Stimulated activated CD8-positive, alpha-beta memory T cell treated with anti-CD3 and anti-CD28 coated beads, Interleukin-2, amount 100 ng/mL, for 1 hour (primary cell): Measurements from ENCODE around the gene UGT2A2.
"Not testable (repeated sequence)": the region's sequence is repeated elsewhere in the genome, so short reads cannot be mapped to it uniquely, and the experiment has no call there.

Source experiments
- DNase-seq, 2 donors: peaks; one replicate each; pipeline ENCODE4 v3.0.0-alpha.2; 2020; ENCODE audit warnings: low read depth in 2 of 2

Gene UGT2A2

GRCh38 chr4:69639542-69639941 lies at the start of gene UGT2A2:
TSS of gene UGT2A2 (minus strand) at chr4:69639642. CDS start at chr4:69639640, 2 bp downstream.
- no peak for DNase-seq

GRCh38 chr4:69684804-69685203 lies 45.4 kb upstream of the UGT2A2 start:
- DNase-seq, result no peak

DNA sequence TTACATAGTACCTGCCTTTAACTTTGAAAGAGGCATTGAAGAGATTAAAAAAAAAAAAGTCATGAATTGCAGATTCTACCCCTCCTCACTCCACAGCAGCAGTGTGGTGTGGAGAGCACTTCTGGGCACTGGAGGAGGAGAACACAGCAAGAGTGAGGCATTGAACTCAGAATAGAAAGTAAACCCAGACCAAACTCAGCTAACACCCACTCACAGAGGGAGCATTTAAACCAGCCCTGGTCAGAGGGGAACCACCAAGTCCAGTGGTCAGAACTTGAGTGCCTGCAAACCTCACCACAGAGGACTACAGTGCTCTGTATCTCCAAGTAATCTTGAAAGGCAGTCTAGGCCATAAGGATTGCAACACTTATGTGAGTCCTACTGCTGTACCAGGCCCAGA lies 29.2 kb upstream of the UGT2A2 start:
- no peak for DNase-seq

- DNase-seq, result not testable (repeated sequence)
These were observed 24.6 kb upstream of the UGT2A2 start for GRCh38 chr4:69664009-69664408.

GRCh38 chr4:69661130-69661803 lies 21.8 kb upstream of the UGT2A2 start:
- not testable (repeated sequence) for DNase-seq

- DNase-seq, result no peak
These were observed 18.7 kb upstream of the UGT2A2 start for GRCh38 chr4:69658133-69658532.

DNA sequence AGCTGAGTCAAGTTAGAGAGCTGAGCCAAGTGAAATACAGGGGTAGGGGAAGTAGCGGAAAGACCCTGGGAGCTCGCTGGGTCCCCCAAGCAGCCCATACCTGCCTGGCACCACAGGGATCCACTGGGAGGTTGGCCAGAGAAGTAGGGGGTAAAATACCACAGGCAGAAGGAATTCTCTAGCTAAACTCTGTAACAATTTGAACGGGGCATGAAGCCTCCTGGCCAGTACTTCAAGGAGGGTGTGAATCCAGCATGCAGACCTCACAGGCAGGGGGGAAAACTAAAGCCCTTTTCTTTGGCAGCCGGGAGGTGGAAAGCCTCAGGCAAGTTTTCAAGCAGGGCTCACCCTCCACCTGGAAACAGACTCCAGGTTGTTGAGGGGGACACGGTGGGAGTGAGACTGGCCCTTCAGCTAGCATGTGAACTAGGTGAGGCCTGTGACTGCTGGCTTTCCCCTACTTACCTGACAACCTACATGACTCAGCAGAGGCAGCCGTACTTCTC lies 17.3 kb upstream of the UGT2A2 start:
- no peak for DNase-seq

GRCh38 chr4:69653147-69653546 lies 13.7 kb upstream of the UGT2A2 start, which contains the start of gene UGT2A1:
TSS of gene UGT2A1 (minus strand) at chr4:69653247. CDS start at chr4:69647644, 5,603 bp downstream.
- no peak for DNase-seq

DNA sequence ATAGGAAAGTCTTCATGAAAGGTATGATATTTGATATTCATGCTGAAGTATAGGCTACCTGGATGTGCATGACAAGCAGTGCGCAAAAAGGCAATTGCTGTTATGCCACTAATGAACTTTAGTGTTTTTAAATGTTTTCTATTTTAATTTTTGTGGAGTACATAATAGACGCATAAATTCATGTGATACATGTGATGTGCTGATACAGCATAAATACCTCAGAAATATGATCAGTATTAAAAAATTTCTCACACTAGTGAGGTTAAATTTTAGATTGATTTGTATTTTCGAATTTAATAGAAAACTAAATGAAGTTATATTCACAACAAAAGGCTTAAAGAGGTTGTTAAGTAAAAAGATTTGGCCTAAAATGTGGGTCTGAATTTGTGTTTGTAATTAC lies 11.4 kb upstream of the UGT2A2 start:
- no peak for DNase-seq

GRCh38 chr4:69649629-69650028 lies 10.2 kb upstream of the UGT2A2 start:
- DNase-seq, result no peak

- no peak for DNase-seq
These were observed 9.8 kb upstream of the UGT2A2 start for GRCh38 chr4:69649207-69649606.

DNA sequence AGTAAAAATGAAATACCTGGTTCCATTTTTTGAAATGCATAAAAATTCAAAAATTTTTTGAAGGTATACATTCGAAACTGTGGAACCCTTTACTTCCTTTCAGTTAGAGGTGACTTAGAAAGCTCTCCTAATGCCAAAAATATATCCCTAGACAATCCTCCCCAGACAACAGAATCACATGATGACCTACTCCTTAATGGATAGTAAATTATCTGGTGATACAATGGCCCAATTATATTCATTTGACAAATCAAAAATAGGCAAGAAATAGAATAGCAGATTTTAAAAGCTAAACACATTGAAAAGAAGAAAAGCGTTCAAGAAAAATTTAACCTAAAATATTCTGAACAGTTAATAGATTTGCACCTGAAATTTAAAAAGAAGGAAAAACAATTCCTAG lies 3.5 kb upstream of the UGT2A2 start:
- DNase-seq, result no peak

GRCh38 chr4:69640289-69640688 lies 847 bp upstream of the UGT2A2 start:
- DNase-seq, result no peak

- DNase-seq, result no peak
These were observed 22.3 kb downstream of the UGT2A2 start for GRCh38 chr4:69617083-69617694.

- no peak for DNase-seq
These were observed 29.0 kb downstream of the UGT2A2 start for GRCh38 chr4:69610484-69610883.

DNA sequence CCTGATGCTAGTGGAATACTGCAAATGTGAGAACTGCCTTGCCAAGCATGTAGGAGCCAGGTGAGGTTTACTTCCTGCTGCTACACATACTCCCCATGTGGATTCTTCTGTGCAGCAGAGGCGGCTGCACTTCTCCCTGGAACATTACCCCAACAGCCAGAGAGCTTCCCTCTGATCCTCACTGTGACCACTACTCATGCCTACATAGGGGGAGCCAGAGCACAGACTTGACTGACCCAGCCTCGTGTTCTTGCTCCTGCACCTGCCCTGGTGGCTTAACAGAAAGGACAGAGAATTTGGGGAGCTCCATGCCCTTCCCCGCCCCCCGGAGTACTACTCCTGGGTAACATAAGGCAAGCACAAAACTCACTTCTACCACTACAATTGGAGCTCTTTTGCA lies 38.4 kb downstream of the UGT2A2 start:
- DNase-seq, result no peak

DNA sequence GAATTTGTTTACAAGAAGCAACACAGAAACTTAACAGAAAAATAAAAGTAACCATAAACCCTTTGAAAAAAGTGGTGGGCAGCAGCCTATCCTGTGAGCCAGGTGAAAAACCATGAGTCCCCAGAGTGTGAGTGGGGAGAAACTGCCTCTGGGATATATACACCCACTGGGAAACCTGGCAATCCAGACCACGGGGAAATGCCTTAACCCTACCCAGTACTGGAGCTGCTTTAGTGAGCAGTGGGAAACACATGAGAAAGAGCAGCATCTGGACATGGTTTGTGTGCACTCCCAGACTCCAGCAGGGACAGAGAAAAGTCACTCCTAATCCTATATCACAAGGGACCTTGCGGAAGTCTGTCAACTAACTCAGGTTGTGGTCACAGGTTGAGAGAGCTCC lies 39.4 kb downstream of the UGT2A2 start:
- DNase-seq, result no peak

DNA sequence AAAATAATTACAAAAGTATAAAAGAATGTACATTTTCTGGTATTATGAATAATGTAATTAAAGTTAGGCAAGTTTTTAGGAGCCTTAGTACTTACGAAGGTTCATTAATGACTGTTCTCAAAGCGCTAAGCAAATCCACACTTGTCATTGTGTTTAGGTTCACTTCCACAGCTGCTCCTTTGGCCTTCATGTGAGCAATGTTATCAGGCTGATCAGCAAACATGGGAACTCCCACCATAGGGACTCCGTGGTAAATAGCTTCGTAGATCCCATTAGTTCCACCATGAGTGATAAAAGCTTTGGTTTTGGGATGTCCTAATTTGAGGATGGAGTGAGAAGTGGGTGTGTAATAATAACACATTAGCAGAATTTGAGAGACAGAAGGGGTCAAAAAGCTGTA lies 45.1 kb downstream of the UGT2A2 start:
- DNase-seq, result no peak

GRCh38 chr4:69591364-69591763 lies 48.1 kb downstream of the UGT2A2 start:
- DNase-seq, result no peak

DNA sequence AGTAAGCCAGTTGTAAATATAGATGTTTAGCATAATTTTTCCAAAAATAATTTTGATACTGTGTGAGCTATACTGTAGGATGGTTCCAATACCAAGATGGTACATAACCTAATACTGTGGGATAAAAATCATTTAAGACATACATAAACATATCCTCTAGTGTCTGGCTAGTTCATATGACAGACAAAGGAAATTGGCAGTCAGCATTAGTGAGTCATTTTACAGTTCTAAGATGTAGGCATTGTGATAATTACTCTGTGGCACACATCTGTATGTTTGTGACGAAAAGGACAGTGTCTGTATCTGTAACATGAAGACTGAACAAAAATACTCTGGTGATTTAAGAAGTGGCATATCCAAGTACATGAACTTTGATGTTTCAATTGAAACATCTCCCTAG lies 49.6 kb downstream of the UGT2A2 start:
- no peak for DNase-seq

DNA sequence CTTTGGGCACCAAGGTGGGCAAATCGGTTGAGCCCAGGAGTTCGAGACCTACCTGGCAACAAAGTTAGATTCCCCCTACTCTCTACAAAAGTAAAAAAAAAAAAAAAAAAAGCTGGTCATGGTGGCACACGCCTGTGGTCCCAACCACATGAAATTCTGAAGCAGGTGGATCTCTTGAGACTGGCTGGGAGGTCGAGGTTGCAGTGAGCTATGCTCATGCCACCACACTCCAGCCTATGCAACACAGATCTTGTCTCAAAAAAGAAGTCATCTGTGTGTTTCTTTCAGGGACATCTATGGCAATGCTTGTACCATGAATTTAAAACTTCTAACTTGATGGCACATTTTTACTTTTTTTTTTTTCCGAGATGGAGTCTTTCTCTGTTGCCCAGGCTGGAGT lies 55.3 kb downstream of the UGT2A2 start:
- DNase-seq, result no peak

GRCh38 chr4:69583543-69583942 lies 55.9 kb downstream of the UGT2A2 start:
- no peak for DNase-seq

- no peak for DNase-seq
These were observed 62.2 kb downstream of the UGT2A2 start for GRCh38 chr4:69577245-69577644.
